ENCODE measurements around the gene EXD3. TPM values are rescaled to one million over a fixed set of nuclear protein-coding genes. Genes with fewer than 3 reads are reported as not detected.

The EXD3 gene
- total and polyA plus RNA-seq, 2 of the 13 experiments (the other 11 are each of a cell fraction or from before 2014, with no cell fraction given): 2.7 to 4.8 TPM

GRCh38 chr9:137326445-137327065, 96.4 kb downstream of the EXD3 start:
- H3K9me3 ChIP-seq (ENCODE audit: low read length): no peaks in the 10 kb centered on the region
- H3K79me2 ChIP-seq (ENCODE audit: insufficient read depth, low read length): no peaks in the 10 kb centered on the region
- ATAC-seq (no peak), FAIRE-seq (no peak), DNase-seq (ENCODE audit: low spot score) (no peak)
- TF ChIP-seq ATF5 (CRISPR knock-in tag; IDR thresholded peaks at IDR 0.05; ENCODE audit: low read depth) (no peak), AGO1 (IDR thresholded peaks at IDR 0.05; ENCODE audit: low read depth, low read length, poor library complexity, severe bottlenecking) (no peak), MLX (CRISPR knock-in tag; IDR thresholded peaks at IDR 0.05) (no peak), ZNF335 (CRISPR knock-in tag; IDR thresholded peaks at IDR 0.05) (no peak), SOX6 (IDR thresholded peaks at IDR 0.05) (no peak), SOX6 (CRISPR knock-in tag; IDR thresholded peaks at IDR 0.05) (no peak), KLF6 (CRISPR knock-in tag; IDR thresholded peaks at IDR 0.05) (no peak), HDAC2 (CRISPR knock-in tag; IDR thresholded peaks at IDR 0.05) (no peak), DBP (CRISPR knock-in tag; IDR thresholded peaks at IDR 0.05; ENCODE audit: not compliant biosample characterization) (no peak), ZNF234 (CRISPR knock-in tag; conservative IDR thresholded peaks at IDR 0.05) (no peak), ZBTB40 (IDR thresholded peaks at IDR 0.05) (no peak), ZBTB40 (CRISPR knock-in tag; IDR thresholded peaks at IDR 0.05) (no peak)
- no peak overlapping the region for H3K4me3 ChIP-seq (replicated peaks in 1 of 3; ENCODE audit: insufficient read depth in 1 of 3, low read depth in 2 of 3, low read length in 3 of 3)
- H4K20me1 ChIP-seq (ENCODE audit: insufficient read depth, low read length): no peaks in the 10 kb centered on the region
- ChIA-PET POLR2A (no interaction called here), CTCF (ENCODE audit: low intra/inter-chr PET ratio, low total read pairs) (no interaction called here)
- in situ Hi-C loops (cut with HindIII; ENCODE audit: extremely low pct_ligation_motif_present, low pct_unique_long_range_greater_than_20kb): no loop called here
- H3K27me3 ChIP-seq (ENCODE audit: control insufficient read depth in 1 of 2, insufficient read depth in 2 of 2, low read length in 2 of 2): peaks cover 2 to 3% of the 10 kb centered on the region in 2 experiments; a peak in 3 of 5 replicates
- no peak overlapping the region for H3K4me2 ChIP-seq (ENCODE audit: low read depth, low read length)
- no peaks in the 10 kb centered on the region for H3K4me1 ChIP-seq (ENCODE audit: insufficient read depth, low read length)
- no peaks in the 10 kb centered on the region for H3K36me3 ChIP-seq (replicated peaks in 1 of 2; ENCODE audit: control insufficient read depth in 1 of 2, insufficient read depth in 2 of 2, low read length in 2 of 2)
- intact Hi-C loops (cut with micrococcal nuclease; ENCODE audit: unreplicated experiment): no loop called here
- H2AFZ ChIP-seq (ENCODE audit: low read length): no peak overlapping the region
- WGBS (ENCODE audit: low lambda C conversion rate): 69% methylated on average over 19 of the region's 19 CpGs
- no peak overlapping the region for H3K9ac ChIP-seq (ENCODE audit: insufficient read depth, low read depth, low read length)
- H3K27ac ChIP-seq (ENCODE audit: extremely low read length, insufficient read depth, low read length): no peak overlapping the region
- BruUV-seq (replicated peaks): no TSS peak
